GM18526 (cell line): ENCODE data around the gene ZNF148.

Source experiments
- POLR2A ChIP-seq: IDR thresholded peaks from 3 replicates; pipeline ENCODE4 v1.6.1; 2011; ENCODE audit not compliant: insufficient read length; ENCODE audit errors: extremely low read depth

Gene ZNF148

GRCh38 chr3:125318871-125319270, 56.3 kb downstream of the ZNF148 start:
- TF ChIP-seq POLR2A = no peak

- TF ChIP-seq POLR2A = no peak
Measured at GRCh38 chr3:125318167-125318865, 56.8 kb downstream of the ZNF148 start.

GRCh38 chr3:125317761-125318160, 57.4 kb downstream of the ZNF148 start:
- no peak for TF ChIP-seq POLR2A

GRCh38 chr3:125316949-125317348, 58.2 kb downstream of the ZNF148 start:
- no peak for TF ChIP-seq POLR2A

- TF ChIP-seq POLR2A = no peak
Measured at GRCh38 chr3:125316246-125316645, 58.9 kb downstream of the ZNF148 start.

- TF ChIP-seq POLR2A = no peak
Measured at GRCh38 chr3:125313060-125313635, 62.0 kb downstream of the ZNF148 start.

GRCh38 chr3:125310623-125311081, 64.5 kb downstream of the ZNF148 start:
- TF ChIP-seq POLR2A = no peak

- TF ChIP-seq POLR2A = no peak
Measured at GRCh38 chr3:125309476-125309875, 65.6 kb downstream of the ZNF148 start.

- TF ChIP-seq POLR2A = no peak
Measured at GRCh38 chr3:125306620-125307019, 68.5 kb downstream of the ZNF148 start.

- TF ChIP-seq POLR2A = no peak
Measured at GRCh38 chr3:125302932-125303331, 72.2 kb downstream of the ZNF148 start.

GRCh38 chr3:125300416-125300815, 74.7 kb downstream of the ZNF148 start:
- TF ChIP-seq POLR2A = no peak

GRCh38 chr3:125294411-125294810, 80.7 kb downstream of the ZNF148 start:
- no peak for TF ChIP-seq POLR2A

- no peak for TF ChIP-seq POLR2A
Measured at GRCh38 chr3:125292015-125292414, 83.1 kb downstream of the ZNF148 start.

- no peak for TF ChIP-seq POLR2A
Measured at GRCh38 chr3:125289429-125289981, 85.6 kb downstream of the ZNF148 start.

GRCh38 chr3:125287248-125287647, 87.9 kb downstream of the ZNF148 start:
- TF ChIP-seq POLR2A = no peak

GRCh38 chr3:125281381-125281780, 93.7 kb downstream of the ZNF148 start:
- no peak for TF ChIP-seq POLR2A
